IMR-90 (cell line): ENCODE data around the gene ABTB2. TPM values are rescaled to one million over a fixed set of nuclear protein-coding genes. Genes with fewer than 3 reads are reported as not detected.

Experiments used
- ATAC-seq: fragments of 200-7000 bp; cut with Tn5 transposase; 2 replicates; pipeline ENCODE4 v1.9.1; 2020; ENCODE audit warnings: low read depth, mild to moderate bottlenecking, moderate library complexity
- BruUV-seq: library from RNA; stranded (reverse); fragments of 400-500 nt; replicated peaks from 2 replicates; lab custom pipeline; 2021; lab: Mats Ljungman, UMichigan
- CTCF ChIA-PET: fragments of 300-600 bp; formaldehyde crosslinking; extraction: SDS; loops from one replicate; lab custom pipeline; 2021; ENCODE audit warnings: antibody characterized with exemption; lab: Yijun Ruan, JAX
- POLR2A ChIA-PET: fragments of 300-600 bp; sonication (Branson Sonifier 250); formaldehyde crosslinking; loops from one replicate; lab custom pipeline; 2022; ENCODE audit warnings: antibody characterized with exemption; ENCODE audit not compliant: unreplicated experiment; lab: Charles Lee
- DNase-seq: peaks from one replicate; pipeline ENCODE4 v3.0.0; 2013
- H2AFZ ChIP-seq: replicated peaks from 2 replicates; pipeline ENCODE3; 2013; ENCODE audit warnings: low read length, mild to moderate bottlenecking; ENCODE audit not compliant: poor library complexity
- H2AK5ac ChIP-seq: 2 replicates; pipeline ENCODE4 v1.6.1; 2013; ENCODE audit warnings: low read depth, low read length, inconsistent platforms
- H2AK9ac ChIP-seq: replicated peaks from 2 replicates; pipeline ENCODE3; 2013; ENCODE audit warnings: mild to moderate bottlenecking, low read depth, low read length, moderate library complexity; ENCODE audit not compliant: poor library complexity
- H2BK120ac ChIP-seq: 2 replicates; pipeline ENCODE4 v1.6.1; 2013; ENCODE audit warnings: low read depth, low read length, inconsistent platforms
- H2BK15ac ChIP-seq: 3 replicates; pipeline ENCODE4 v1.6.1; 2013; ENCODE audit warnings: low read depth, low read length, inconsistent platforms
- H2BK20ac ChIP-seq: 2 replicates; pipeline ENCODE4 v1.6.1; 2013; ENCODE audit warnings: low read depth, mild to moderate bottlenecking, inconsistent platforms, low read length, moderate library complexity
- H2BK5ac ChIP-seq: 2 replicates; pipeline ENCODE4 v1.6.1; 2013; ENCODE audit warnings: mild to moderate bottlenecking, low read depth, low read length, inconsistent platforms; ENCODE audit not compliant: poor library complexity, severe bottlenecking
- H3K14ac ChIP-seq: replicated peaks from 2 replicates; pipeline ENCODE4 v1.6.1; 2013; ENCODE audit warnings: low read depth, low read length, inconsistent platforms
- H3K18ac ChIP-seq: 2 replicates; pipeline ENCODE4 v1.6.1; 2013; ENCODE audit warnings: low read depth, low read length, control low read depth
- H3K23ac ChIP-seq: 2 replicates; pipeline ENCODE4 v1.6.1; 2013; ENCODE audit warnings: low read depth, low read length, inconsistent platforms
- H3K27ac ChIP-seq: 2 replicates; pipeline ENCODE4 v1.5.1; 2013; ENCODE audit warnings: mild to moderate bottlenecking, control low read depth, low read length; ENCODE audit not compliant: insufficient read depth
- H3K27me3 ChIP-seq: 2 replicates; pipeline ENCODE4 v1.6.1; 2013; ENCODE audit warnings: low read length; ENCODE audit not compliant: control insufficient read depth, insufficient read depth
- H3K36me3 ChIP-seq: 2 replicates; pipeline ENCODE4 v1.6.1; 2013; ENCODE audit warnings: low read length, mixed read lengths; ENCODE audit not compliant: control insufficient read depth, insufficient read depth
- H3K4ac ChIP-seq: 2 replicates; pipeline ENCODE4 v1.6.1; 2013; ENCODE audit warnings: low read depth, low read length, inconsistent platforms
- H3K4me1 ChIP-seq: 2 replicates; pipeline ENCODE4 v1.6.1; 2013; ENCODE audit warnings: low read length, mixed read lengths; ENCODE audit not compliant: control insufficient read depth, insufficient read depth
- H3K4me2 ChIP-seq: 2 replicates; pipeline ENCODE4 v1.6.1; 2013; ENCODE audit warnings: low read depth, mild to moderate bottlenecking, control low read depth, low read length, moderate library complexity
- H3K4me3 ChIP-seq: 2 replicates; pipeline ENCODE4 v1.5.1; 2013; ENCODE audit warnings: low read depth, mild to moderate bottlenecking, control low read depth, low read length, moderate library complexity; ENCODE audit not compliant: insufficient read depth
- H3K56ac ChIP-seq: 2 replicates; pipeline ENCODE4 v1.6.1; 2013; ENCODE audit warnings: low read length, inconsistent platforms; ENCODE audit not compliant: insufficient read depth; ENCODE audit errors: extremely low read depth
- H3K79me1 ChIP-seq, 2 experiments: 2 replicates each; pipeline ENCODE4 v1.6.1; 2013; ENCODE audit warnings: low read length in 2 of 2, inconsistent platforms in 1 of 2, low read depth in 1 of 2
- H3K9ac ChIP-seq: 2 replicates; pipeline ENCODE4 v1.6.1; 2013; ENCODE audit warnings: low read depth, low read length, control low read depth
- H3K9me1 ChIP-seq: 2 replicates; pipeline ENCODE4 v1.6.1; 2013; ENCODE audit warnings: low read length, inconsistent platforms; ENCODE audit not compliant: insufficient read depth
- H3K9me3 ChIP-seq: 2 replicates; pipeline ENCODE4 v1.6.1; 2013; ENCODE audit warnings: low read length; ENCODE audit not compliant: control insufficient read depth, insufficient read depth
- H4K20me1 ChIP-seq: 2 replicates; pipeline ENCODE4 v1.6.1; 2013; ENCODE audit warnings: low read length, inconsistent platforms; ENCODE audit not compliant: insufficient read depth
- H4K5ac ChIP-seq: 2 replicates; pipeline ENCODE4 v1.6.1; 2013; ENCODE audit warnings: mild to moderate bottlenecking, low read depth, low read length, control low read depth
- H4K8ac ChIP-seq, 2 experiments: 2 replicates each; pipeline ENCODE4 v1.6.1; 2013; ENCODE audit warnings: low read depth in 2 of 2, low read length in 2 of 2, control low read depth in 1 of 2, inconsistent platforms in 1 of 2
- H4K91ac ChIP-seq: 2 replicates; pipeline ENCODE4 v1.6.1; 2013; ENCODE audit warnings: low read depth, low read length, inconsistent platforms; ENCODE audit not compliant: insufficient read depth
- BHLHE40 ChIP-seq: fragments of 150-350 bp; IDR thresholded peaks from 2 replicates; pipeline ENCODE4 v1.6.1; 2016; ENCODE audit warnings: mild to moderate bottlenecking, low read depth, low read length
- ELK1 ChIP-seq: fragments of 150-350 bp; IDR thresholded peaks from 2 replicates; pipeline ENCODE4 v1.6.1; 2016; ENCODE audit warnings: low read depth, mild to moderate bottlenecking, low read length, moderate library complexity, borderline replicate concordance
- FOS ChIP-seq: fragments of 150-350 bp; IDR thresholded peaks from 2 replicates; pipeline ENCODE4 v1.6.1; 2016; ENCODE audit warnings: low read depth, low read length
- MAFK ChIP-seq: IDR thresholded peaks from 2 replicates; pipeline ENCODE4 v1.6.1; 2012; ENCODE audit warnings: low read depth, low read length, improper control_type of control experiment
- MAZ ChIP-seq: IDR thresholded peaks from 2 replicates; pipeline ENCODE4 v1.6.1; 2012; ENCODE audit warnings: low read depth, mild to moderate bottlenecking, low read length, improper control_type of control experiment, moderate library complexity, borderline replicate concordance
- NFE2L2 ChIP-seq: fragments of 150-350 bp; IDR thresholded peaks from 2 replicates; pipeline ENCODE4 v1.6.1; 2016; ENCODE audit warnings: low read depth, mild to moderate bottlenecking, low read length
- POLR2A ChIP-seq: IDR thresholded peaks from 2 replicates; pipeline ENCODE4 v1.6.1; 2012; ENCODE audit warnings: mild to moderate bottlenecking, low read depth, low read length
- RCOR1 ChIP-seq: IDR thresholded peaks from 2 replicates; pipeline ENCODE4 v1.6.1; 2012; ENCODE audit warnings: mild to moderate bottlenecking, low read length, improper control_type of control experiment; ENCODE audit not compliant: insufficient replicate concordance
- WGBS, 2 experiments: methylation state at CpG; one replicate each; pipeline versions ENCODE4 v1.1.5 to v1.1.7; 2013; ENCODE audit warnings: missing lambda C conversion rate in 2 of 2; ENCODE audit not compliant: insufficient read length in 1 of 2; ENCODE audit errors: extremely low coverage in 2 of 2; 5-methylcytosine and 5-hydroxymethylcytosine counted together
- dilution Hi-C: fragments of 300-500 bp; cut with HindIII; formaldehyde crosslinking; loops from one replicate; pipeline ENCODE4 v1.14.3; 2018; ENCODE audit warnings: low sequenced_read_pairs; ENCODE audit not compliant: unreplicated experiment
- in situ Hi-C: fragments of 300-500 bp; cut with MboI; formaldehyde crosslinking; loops from 3 replicates; pipeline ENCODE4 v1.14.3; 2019; ENCODE audit warnings: low sequenced_read_pairs, inconsistent platforms, mixed read lengths
- intact Hi-C: fragments of 100-400 bp; cut with micrococcal nuclease; formaldehyde crosslinking; loops from 2 replicates; pipeline ENCODE4 v1.10.0; 2022
- polyA plus RNA-seq, 3 experiments: library from polyadenylated mRNA; depleted of rRNA; stranded (reverse); fragments of >200 nt; gene quantifications; 2 replicates each; pipeline ENCODE4 v1.2.3, GENCODE V29; 2012; ENCODE audit warnings: low replicate concordance in 1 of 3
- total RNA-seq: library from RNA; depleted of rRNA; stranded (reverse); fragments of >200 nt; gene quantifications from 2 replicates; pipeline ENCODE4 v1.2.3, GENCODE V29; 2012

ABTB2 gene
- total and polyA plus RNA-seq, 2 of the 4 experiments (the other 2 are of a cell fraction), result 0.18 to 2.0 TPM

- Histone ChIP-seq H3K36me3 (no peaks in the 10 kb centered on the region), H2BK120ac (no peak overlapping the region), H2BK15ac (no peak overlapping the region), H3K56ac (no peak overlapping the region), H3K23ac (no peak overlapping the region), H3K9me3 (peaks cover 3% of the 10 kb centered on the region), H3K14ac (no peak overlapping the region), H4K5ac (no peak overlapping the region), H3K4me2 (no peak overlapping the region), H3K4ac (no peak overlapping the region), H4K91ac (no peak overlapping the region), H4K20me1 (no peaks in the 10 kb centered on the region), H2AK9ac (no peak overlapping the region), H3K79me1 (no peaks in the 10 kb centered on the region), H3K27ac (no peak overlapping the region), H3K9ac (no peak overlapping the region), H2BK20ac (no peak overlapping the region), H3K4me3 (no peak overlapping the region), H2AK5ac (no peak overlapping the region), H3K27me3 (peaks cover 24% of the 10 kb centered on the region), H2AFZ (no peak overlapping the region), H3K4me1 (no peaks in the 10 kb centered on the region), H3K9me1 (no peaks in the 10 kb centered on the region), H2BK5ac (no peak overlapping the region), H3K18ac (no peak overlapping the region), H4K8ac (no peak overlapping the region)
- POLR2A ChIA-PET, result no interaction called here
- BruUV-seq, result no TSS peak
- no peak for DNase-seq
- no peak for ATAC-seq
- intact Hi-C loops (no loop called here), dilution Hi-C loops (no loop called here), in situ Hi-C loops (no loop called here)
- WGBS, 2 experiments, result 93% methylated on average over 2 of the region's 6 CpGs; no CpG with 5 or more reads in 1 of the 2 experiments
- CTCF ChIA-PET, result interaction anchor here (0.7 kb wide), 1 partner anchor 13 kb away, joined by 3 read pairs; no protein-coding TSS in a partner anchor
- TF ChIP-seq MAZ (no peak), MAFK (no peak), BHLHE40 (no peak), RCOR1 (no peak), NFE2L2 (no peak), FOS (no peak), POLR2A (no peak), ELK1 (no peak)
These were observed 46.5 kb upstream of the ABTB2 start for GRCh38 chr11:34404280-34404679.
